ENCODE results near the gene LEMD2.

The LEMD2 gene

GRCh38 chr6:33807606-33808005 is 18.7 kb upstream of the LEMD2 start:
- Histone ChIP-seq H3K27ac (ENCODE audit: low read depth in 2 of 2, low read length in 2 of 2) (no peak overlapping the region), H3K4me3 (ENCODE audit: low read length in 2 of 2) (no peak overlapping the region), H3K9me3 (ENCODE audit: control insufficient read depth in 2 of 2, low read length in 2 of 2) (no peaks in the 10 kb centered on the region), H3K4me1 (ENCODE audit: control insufficient read depth in 2 of 2, insufficient read depth in 2 of 2, low read length in 2 of 2) (no peaks in the 10 kb centered on the region), H3K36me3 (ENCODE audit: control insufficient read depth in 2 of 2, insufficient read depth in 2 of 2, low read length in 2 of 2) (no peaks in the 10 kb centered on the region), H3K27me3 (ENCODE audit: control insufficient read depth in 2 of 2, insufficient read depth in 2 of 2, low read length in 2 of 2) (peaks cover 0 to 7% of the 10 kb centered on the region in 2 donors), H3K9ac (ENCODE audit: low read depth in 1 of 2, low read length in 2 of 2) (no peak overlapping the region)

GRCh38 chr6:33806841-33807240 is 17.9 kb upstream of the LEMD2 start:
- no peaks in the 10 kb centered on the region for H3K9me3 ChIP-seq (ENCODE audit: control insufficient read depth in 2 of 2, low read length in 2 of 2)
- no peak overlapping the region for H3K27ac ChIP-seq (ENCODE audit: low read depth in 2 of 2, low read length in 2 of 2)
- H3K9ac ChIP-seq (ENCODE audit: low read depth in 1 of 2, low read length in 2 of 2), result no peak overlapping the region
- no peak overlapping the region for H3K4me3 ChIP-seq (ENCODE audit: low read length in 2 of 2)
- H3K27me3 ChIP-seq (ENCODE audit: control insufficient read depth in 2 of 2, insufficient read depth in 2 of 2, low read length in 2 of 2), result peaks cover 0 to 7% of the 10 kb centered on the region in 2 donors
- no peaks in the 10 kb centered on the region for H3K4me1 ChIP-seq (ENCODE audit: control insufficient read depth in 2 of 2, insufficient read depth in 2 of 2, low read length in 2 of 2)
- H3K36me3 ChIP-seq (ENCODE audit: control insufficient read depth in 2 of 2, insufficient read depth in 2 of 2, low read length in 2 of 2), result no peaks in the 10 kb centered on the region

GRCh38 chr6:33803571-33804053 is 14.7 kb upstream of the LEMD2 start, which contains the start of gene MLN:
Gene MLN (minus strand): TSS chr6:33804003. CDS start chr6:33801163, 2,840 bp downstream.
- Histone ChIP-seq H3K4me3 (ENCODE audit: low read length in 2 of 2) (no peak within 1 kb of the TSS), H3K27ac (ENCODE audit: low read depth in 2 of 2, low read length in 2 of 2) (no peak within 1 kb of the TSS), H3K9me3 (ENCODE audit: control insufficient read depth in 2 of 2, low read length in 2 of 2) (no peaks in the 10 kb centered on the region), H3K36me3 (ENCODE audit: control insufficient read depth in 2 of 2, insufficient read depth in 2 of 2, low read length in 2 of 2) (no peaks in the 10 kb centered on the region), H3K27me3 (ENCODE audit: control insufficient read depth in 2 of 2, insufficient read depth in 2 of 2, low read length in 2 of 2) (peaks cover 4 to 5% of the 10 kb centered on the region in 2 donors), H3K4me1 (ENCODE audit: control insufficient read depth in 2 of 2, insufficient read depth in 2 of 2, low read length in 2 of 2) (no peaks in the 10 kb centered on the region), H3K9ac (ENCODE audit: low read depth in 1 of 2, low read length in 2 of 2) (no peak within 1 kb of the TSS)

GRCh38 chr6:33802186-33802958 is 13.4 kb upstream of the LEMD2 start:
- Histone ChIP-seq H3K4me1 (ENCODE audit: control insufficient read depth in 2 of 2, insufficient read depth in 2 of 2, low read length in 2 of 2) (no peaks in the 10 kb centered on the region), H3K27me3 (ENCODE audit: control insufficient read depth in 2 of 2, insufficient read depth in 2 of 2, low read length in 2 of 2) (peaks cover 2 to 4% of the 10 kb centered on the region in 2 donors), H3K27ac (ENCODE audit: low read depth in 2 of 2, low read length in 2 of 2) (no peak overlapping the region)

GRCh38 chr6:33801611-33802010 is 12.7 kb upstream of the LEMD2 start:
- peaks cover 2 to 4% of the 10 kb centered on the region in 2 donors for H3K27me3 ChIP-seq (ENCODE audit: control insufficient read depth in 2 of 2, insufficient read depth in 2 of 2, low read length in 2 of 2)
- no peak overlapping the region for H3K4me3 ChIP-seq (ENCODE audit: low read length in 2 of 2)
- H3K4me1 ChIP-seq (ENCODE audit: control insufficient read depth in 2 of 2, insufficient read depth in 2 of 2, low read length in 2 of 2), result no peaks in the 10 kb centered on the region
- H3K36me3 ChIP-seq (ENCODE audit: control insufficient read depth in 2 of 2, insufficient read depth in 2 of 2, low read length in 2 of 2), result no peaks in the 10 kb centered on the region
- no peaks in the 10 kb centered on the region for H3K9me3 ChIP-seq (ENCODE audit: control insufficient read depth in 2 of 2, low read length in 2 of 2)
- H3K9ac ChIP-seq (ENCODE audit: low read depth in 1 of 2, low read length in 2 of 2), result no peak overlapping the region
- H3K27ac ChIP-seq (ENCODE audit: low read depth in 2 of 2, low read length in 2 of 2), result no peak overlapping the region

More at GRCh38 chr6:33802186-33802958, 13.4 kb upstream of the LEMD2 start:
- no peaks in the 10 kb centered on the region for H3K9me3 ChIP-seq (ENCODE audit: control insufficient read depth in 2 of 2, low read length in 2 of 2)
- no peak overlapping the region for H3K4me3 ChIP-seq (ENCODE audit: low read length in 2 of 2)
- H3K9ac ChIP-seq (ENCODE audit: low read depth in 1 of 2, low read length in 2 of 2), result no peak overlapping the region
- H3K36me3 ChIP-seq (ENCODE audit: control insufficient read depth in 2 of 2, insufficient read depth in 2 of 2, low read length in 2 of 2), result no peaks in the 10 kb centered on the region

- Histone ChIP-seq H3K27ac (ENCODE audit: low read depth in 2 of 2, low read length in 2 of 2) (no peak overlapping the region), H3K9me3 (ENCODE audit: control insufficient read depth in 2 of 2, low read length in 2 of 2) (no peaks in the 10 kb centered on the region), H3K27me3 (ENCODE audit: control insufficient read depth in 2 of 2, insufficient read depth in 2 of 2, low read length in 2 of 2) (peaks cover 2 to 4% of the 10 kb centered on the region in 2 donors), H3K4me3 (ENCODE audit: low read length in 2 of 2) (no peak overlapping the region), H3K36me3 (ENCODE audit: control insufficient read depth in 2 of 2, insufficient read depth in 2 of 2, low read length in 2 of 2) (no peaks in the 10 kb centered on the region), H3K4me1 (ENCODE audit: control insufficient read depth in 2 of 2, insufficient read depth in 2 of 2, low read length in 2 of 2) (no peaks in the 10 kb centered on the region), H3K9ac (ENCODE audit: low read depth in 1 of 2, low read length in 2 of 2) (no peak overlapping the region)
Observed at GRCh38 chr6:33800248-33800969, 11.5 kb upstream of the LEMD2 start.

GRCh38 chr6:33799454-33800113 is 10.7 kb upstream of the LEMD2 start:
- H3K27ac ChIP-seq (ENCODE audit: low read depth in 2 of 2, low read length in 2 of 2), result no peak overlapping the region

GRCh38 chr6:33798343-33798848 is 9.5 kb upstream of the LEMD2 start:
- Histone ChIP-seq H3K27me3 (ENCODE audit: control insufficient read depth in 2 of 2, insufficient read depth in 2 of 2, low read length in 2 of 2) (peaks cover 6 to 9% of the 10 kb centered on the region in 2 donors), H3K4me3 (ENCODE audit: low read length in 2 of 2) (no peak overlapping the region), H3K36me3 (ENCODE audit: control insufficient read depth in 2 of 2, insufficient read depth in 2 of 2, low read length in 2 of 2) (no peaks in the 10 kb centered on the region)

More at GRCh38 chr6:33799454-33800113, 10.7 kb upstream of the LEMD2 start:
- Histone ChIP-seq H3K27me3 (ENCODE audit: control insufficient read depth in 2 of 2, insufficient read depth in 2 of 2, low read length in 2 of 2) (peaks cover 4% of the 10 kb centered on the region in 2 donors), H3K9ac (ENCODE audit: low read depth in 1 of 2, low read length in 2 of 2) (no peak overlapping the region), H3K4me1 (ENCODE audit: control insufficient read depth in 2 of 2, insufficient read depth in 2 of 2, low read length in 2 of 2) (no peaks in the 10 kb centered on the region), H3K36me3 (ENCODE audit: control insufficient read depth in 2 of 2, insufficient read depth in 2 of 2, low read length in 2 of 2) (no peaks in the 10 kb centered on the region), H3K9me3 (ENCODE audit: control insufficient read depth in 2 of 2, low read length in 2 of 2) (no peaks in the 10 kb centered on the region), H3K4me3 (ENCODE audit: low read length in 2 of 2) (no peak overlapping the region)

GRCh38 chr6:33797626-33798342 is 8.9 kb upstream of the LEMD2 start:
- Histone ChIP-seq H3K27ac (ENCODE audit: low read depth in 2 of 2, low read length in 2 of 2) (no peak overlapping the region), H3K9me3 (ENCODE audit: control insufficient read depth in 2 of 2, low read length in 2 of 2) (no peaks in the 10 kb centered on the region), H3K27me3 (ENCODE audit: control insufficient read depth in 2 of 2, insufficient read depth in 2 of 2, low read length in 2 of 2) (peaks cover 8 to 11% of the 10 kb centered on the region in 2 donors), H3K4me3 (ENCODE audit: low read length in 2 of 2) (no peak overlapping the region), H3K36me3 (ENCODE audit: control insufficient read depth in 2 of 2, insufficient read depth in 2 of 2, low read length in 2 of 2) (no peaks in the 10 kb centered on the region), H3K4me1 (ENCODE audit: control insufficient read depth in 2 of 2, insufficient read depth in 2 of 2, low read length in 2 of 2) (no peaks in the 10 kb centered on the region), H3K9ac (ENCODE audit: low read depth in 1 of 2, low read length in 2 of 2) (no peak overlapping the region)

More at GRCh38 chr6:33798343-33798848, 9.5 kb upstream of the LEMD2 start:
- H3K9ac ChIP-seq (ENCODE audit: low read depth in 1 of 2, low read length in 2 of 2), result no peak overlapping the region
- H3K27ac ChIP-seq (ENCODE audit: low read depth in 2 of 2, low read length in 2 of 2), result no peak overlapping the region
- no peaks in the 10 kb centered on the region for H3K9me3 ChIP-seq (ENCODE audit: control insufficient read depth in 2 of 2, low read length in 2 of 2)
- no peaks in the 10 kb centered on the region for H3K4me1 ChIP-seq (ENCODE audit: control insufficient read depth in 2 of 2, insufficient read depth in 2 of 2, low read length in 2 of 2)

All from mucosa of rectum (tissue), 2 donors.